Measurements from ENCODE around the gene INPP4B.

INPP4B gene

DNA sequence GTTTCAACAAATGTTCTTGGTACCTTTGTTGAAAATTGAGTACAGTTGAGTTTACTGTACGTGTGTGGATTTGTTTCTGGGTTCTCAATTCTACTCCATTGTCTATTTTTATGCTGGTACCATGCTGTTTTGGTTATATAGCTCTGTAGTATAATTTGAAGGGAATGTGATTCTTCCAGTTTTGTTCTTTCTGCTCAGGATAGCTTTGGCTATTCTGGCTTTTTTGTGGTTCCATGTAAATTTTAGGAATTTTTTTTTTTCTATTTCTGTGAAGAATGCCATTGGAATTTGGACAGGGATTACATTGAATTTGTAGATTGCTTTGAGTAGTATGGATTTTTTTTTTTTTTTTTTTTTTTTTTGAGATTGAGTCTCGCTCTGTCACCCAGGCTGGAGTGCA is 836.4 kb downstream of the INPP4B start:
- in situ Hi-C loops (cut with MboI; ENCODE audit: low sequenced_read_pairs, unreplicated experiment) = no loop called here
- TF ChIP-seq CTCF (IDR thresholded peaks at IDR 0.05; ENCODE audit: borderline replicate concordance, control extremely low read depth, extremely low read depth, insufficient read depth, missing control alignments) = no peak
- no peak for DNase-seq (ENCODE audit: low spot score)

GRCh38 chr4:142005519-142005918 is 840.6 kb downstream of the INPP4B start:
- in situ Hi-C loops (cut with MboI; ENCODE audit: low sequenced_read_pairs, unreplicated experiment) = no loop called here
- TF ChIP-seq CTCF (IDR thresholded peaks at IDR 0.05; ENCODE audit: borderline replicate concordance, control extremely low read depth, extremely low read depth, insufficient read depth, missing control alignments) = no peak
- no peak for DNase-seq (ENCODE audit: low spot score)

DNA sequence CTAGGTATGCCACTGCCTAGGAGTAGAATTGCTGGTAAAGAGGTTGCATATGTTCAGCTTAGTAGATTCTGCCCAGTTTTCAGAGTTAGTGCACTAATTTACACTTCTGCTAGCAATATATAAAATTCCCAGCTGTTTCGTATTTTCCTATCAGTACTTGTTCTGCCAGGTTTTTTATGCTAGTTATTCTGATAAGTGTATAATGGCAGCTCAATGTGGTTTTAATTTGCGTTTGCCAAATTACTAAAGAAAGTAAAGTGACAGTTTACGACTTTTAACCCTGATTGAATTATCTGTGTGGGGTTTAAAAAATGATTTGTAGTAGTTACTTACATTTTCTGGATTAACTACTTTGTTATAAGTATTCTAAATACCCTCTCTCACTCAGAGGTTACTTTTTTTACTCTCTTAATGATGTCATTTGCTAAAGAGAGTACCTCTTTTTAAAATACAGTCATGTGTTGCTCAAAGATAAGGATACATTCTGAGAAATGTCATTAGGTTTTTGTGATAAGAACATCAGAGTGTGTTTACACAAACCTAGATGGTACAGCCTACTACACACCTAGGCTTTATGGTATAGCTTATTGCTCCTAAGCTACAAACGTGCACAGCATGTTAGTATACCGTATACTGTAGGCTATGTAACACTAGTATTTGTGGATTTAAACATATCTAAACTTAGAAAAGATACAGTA is 846.5 kb downstream of the INPP4B start:
- in situ Hi-C loops (cut with MboI; ENCODE audit: low sequenced_read_pairs, unreplicated experiment) = no loop called here
- no peak for DNase-seq (ENCODE audit: low spot score)
- TF ChIP-seq CTCF (IDR thresholded peaks at IDR 0.05; ENCODE audit: borderline replicate concordance, control extremely low read depth, extremely low read depth, insufficient read depth, missing control alignments) = no peak

- in situ Hi-C loops (cut with MboI; ENCODE audit: low sequenced_read_pairs, unreplicated experiment) = no loop called here
- TF ChIP-seq CTCF (IDR thresholded peaks at IDR 0.05; ENCODE audit: borderline replicate concordance, control extremely low read depth, extremely low read depth, insufficient read depth, missing control alignments) = no peak
- no peak for DNase-seq (ENCODE audit: low spot score)
Measured at GRCh38 chr4:141995056-141995455, 851.0 kb downstream of the INPP4B start.

GRCh38 chr4:141977433-141977832 is 868.7 kb downstream of the INPP4B start:
- TF ChIP-seq CTCF (IDR thresholded peaks at IDR 0.05; ENCODE audit: borderline replicate concordance, control extremely low read depth, extremely low read depth, insufficient read depth, missing control alignments) = no peak
- DNase-seq (ENCODE audit: low spot score) = no peak
- in situ Hi-C loops (cut with MboI; ENCODE audit: low sequenced_read_pairs, unreplicated experiment) = no loop called here
